Glomerular visceral epithelial cell (primary cell): Measurements from ENCODE around the gene TUBB8.
"Not testable (repeated sequence)": the region's sequence is repeated elsewhere in the genome, so short reads cannot be mapped to it uniquely, and the experiment has no call there.

Experiments used
- DNase-seq: peaks from one replicate; pipeline ENCODE4 v3.0.0-alpha.2; 2016; ENCODE audit errors: extremely low spot score

The TUBB8 gene

GRCh38 chr10:47864-48263 lies 1.2 kb downstream of the TUBB8 start:
- not testable (repeated sequence) for DNase-seq

- DNase-seq, result not testable (repeated sequence)
Measured at GRCh38 chr10:13315-13635, 35.8 kb downstream of the TUBB8 start.

GRCh38 chr10:12444-13314 lies 36.4 kb downstream of the TUBB8 start:
- not testable (repeated sequence) for DNase-seq

- DNase-seq, result not testable (repeated sequence)
Measured at GRCh38 chr10:11260-11659, 37.8 kb downstream of the TUBB8 start.

GRCh38 chr10:10261-10971 lies 38.7 kb downstream of the TUBB8 start:
- DNase-seq, result not testable (repeated sequence)
